Transverse colon (tissue), 4 donors: ENCODE results near the gene ZDHHC16. TPM values are rescaled to one million over a fixed set of nuclear protein-coding genes. Genes with fewer than 3 reads are reported as not detected.

Experiments
- DNase-seq: peaks from one replicate; pipeline ENCODE4 v3.0.0-alpha.2; 2019
- H3K27ac ChIP-seq, 4 donors: fragments of 200-600 bp; sonication (generic); 2 replicates each; pipeline ENCODE4 v1.5.1; 2016 to 2018; ENCODE audit warnings: inconsistent platforms in 4 of 4
- H3K27me3 ChIP-seq: fragments of 200-600 bp; sonication (generic); 2 replicates; pipeline ENCODE4 v1.5.1; 2017; ENCODE audit warnings: inconsistent platforms
- H3K36me3 ChIP-seq, 4 donors: fragments of 200-600 bp; sonication (generic); 2 replicates each; pipeline ENCODE4 v1.5.1; 2017 to 2019; ENCODE audit warnings: inconsistent platforms in 4 of 4
- H3K4me1 ChIP-seq, 4 donors: fragments of 200-600 bp; sonication (generic); 2 replicates each; pipeline ENCODE4 v1.5.1; 2017 to 2020; ENCODE audit warnings: inconsistent platforms in 4 of 4
- H3K4me3 ChIP-seq, 4 donors: fragments of 200-600 bp; sonication (generic); 1 replicate in 1 of 4; 2 replicates in 3 of 4; pipeline versions ENCODE4 v1.5.1 to v1.6.1; 2017 to 2019; ENCODE audit warnings: inconsistent platforms in 4 of 4
- H3K9me3 ChIP-seq, 2 donors: fragments of 200-600 bp; sonication (generic); 2 replicates each; pipeline ENCODE4 v1.5.1; 2017 to 2019; ENCODE audit warnings: inconsistent platforms in 2 of 2
- CTCF ChIP-seq, 5 experiments: fragments of 200-600 bp in 3 of 5; fragments of 450-650 bp in 2 of 5; sonication (generic) in 3 of 5; IDR thresholded peaks; 1 replicate in 2 of 5; 2 replicates in 3 of 5; pipeline ENCODE4 v1.5.1; 2016 to 2017; ENCODE audit warnings: antibody characterized with exemption in 5 of 5, inconsistent platforms in 3 of 5, mild to moderate bottlenecking in 2 of 5, moderate library complexity in 1 of 5
- EP300 ChIP-seq: sonication (generic); formaldehyde crosslinking; IDR thresholded peaks from one replicate; pipeline ENCODE4 v1.6.1; 2017; ENCODE audit warnings: antibody characterized with exemption, low read depth
- POLR2A ChIP-seq: fragments of 450-650 bp; IDR thresholded peaks from one replicate; pipeline ENCODE4 v1.6.1; 2016; ENCODE audit warnings: antibody characterized with exemption, mild to moderate bottlenecking, moderate library complexity
- POLR2AphosphoS5 ChIP-seq, 3 donors: sonication (generic); formaldehyde crosslinking; IDR thresholded peaks; one replicate each; pipeline ENCODE4 v1.6.1; 2016; ENCODE audit warnings: antibody characterized with exemption in 3 of 3
- WGBS, 2 donors: methylation state at CpG; one replicate each; pipeline ENCODE4 v1.1.5; 2018; ENCODE audit warnings: low coverage in 1 of 2; 5-methylcytosine and 5-hydroxymethylcytosine counted together
- in situ Hi-C, 4 donors: fragments of 200-750 bp; cut with MboI; loops; one replicate each; pipeline versions ENCODE4 v1.15.0 to v1.15.1; 2017; ENCODE audit warnings: low sequenced_read_pairs in 3 of 4, low pct_ligation_motif_present in 1 of 4, low pct_unique_long_range_greater_than_20kb in 1 of 4
- intact Hi-C: fragments of 100-400 bp; cut with DNase I; formaldehyde crosslinking; loops from one replicate; pipeline ENCODE4 v1.15.1; 2023; ENCODE audit warnings: low total_unique reads
- total RNA-seq, 4 donors: library from RNA; depleted of rRNA; stranded (reverse); fragments of >200 nt; gene quantifications; one replicate each; pipeline ENCODE4 v1.1.0, GENCODE V29; 2016

Gene ZDHHC16
- total RNA-seq, 4 donors from 2014 or later = 10.8 to 36.2 (median 32.7) TPM

DNA sequence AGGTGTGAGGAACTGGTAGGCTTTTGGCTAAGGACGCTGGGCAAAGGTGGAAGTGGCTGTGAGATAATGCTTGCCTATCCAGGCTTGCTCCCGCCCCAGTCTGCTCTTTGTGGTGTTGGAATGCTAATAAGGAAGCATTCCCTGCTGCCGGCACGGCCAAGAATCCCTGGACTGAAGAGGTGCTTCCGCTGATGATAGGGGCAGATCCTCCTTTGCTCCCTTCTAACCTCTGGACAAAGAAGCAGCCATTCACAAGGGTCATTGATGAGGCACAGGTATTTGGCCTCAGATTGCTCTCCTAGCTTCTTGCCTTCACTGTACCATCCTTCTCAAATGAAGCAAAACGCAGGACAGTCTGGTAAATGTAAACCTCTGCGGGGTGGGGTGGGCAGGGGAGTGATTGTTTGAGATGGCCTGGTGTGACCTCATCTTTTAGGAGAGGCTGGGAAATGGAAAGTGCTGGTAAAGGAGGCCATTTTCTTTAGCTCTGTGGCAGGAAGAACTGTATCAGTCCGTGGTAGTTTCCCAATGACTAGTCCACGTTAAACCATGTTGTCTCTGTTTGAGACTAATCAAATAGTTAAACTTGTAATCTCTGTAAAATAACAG, 18.3 kb upstream of the ZDHHC16 start:
- intact Hi-C loops (no loop called here), in situ Hi-C loops (no loop called here)
- TF ChIP-seq CTCF (IDR thresholded peaks at IDR 0.05) (no peak), POLR2AphosphoS5 (IDR thresholded peaks at IDR 0.05) (peak; percentile 8 to 74 (median 65)), POLR2A (peak; percentile 59)
- WGBS, 2 donors = 13 to 26% methylated on average over 3 to 9 of the region's 9 CpGs
- DNase-seq = peak; percentile 80
- H3K9me3 ChIP-seq = no peaks in the 10 kb centered on the region
- peak overlapping the region; percentile 92 to 96 (median 94) for H3K27ac ChIP-seq
- H3K36me3 ChIP-seq = peaks cover 0 to 17% (median 9%) of the 10 kb centered on the region in 4 donors
- no peaks in the 10 kb centered on the region for H3K27me3 ChIP-seq
- H3K4me3 ChIP-seq = peak overlapping the region in 2 of 4 donors; percentile 79 to 85
- H3K4me1 ChIP-seq = peaks cover 6 to 29% (median 22%) of the 10 kb centered on the region in 4 donors

- intact Hi-C loops (no loop called here), in situ Hi-C loops (no loop called here)
Observed at GRCh38 chr10:97428572-97428981, 17.4 kb upstream of the ZDHHC16 start.

GRCh38 chr10:97434055-97434454, 11.9 kb upstream of the ZDHHC16 start:
- in situ Hi-C loops = no loop called here
- DNase-seq = no peak
- no peak overlapping the region for H3K4me3 ChIP-seq
- H3K36me3 ChIP-seq = peaks cover 0 to 66% (median 24%) of the 10 kb centered on the region in 4 donors
- TF ChIP-seq CTCF (IDR thresholded peaks at IDR 0.05) (no peak), EP300 (no peak), POLR2AphosphoS5 (IDR thresholded peaks at IDR 0.05) (no peak), POLR2A (no peak)
- H3K9me3 ChIP-seq = no peaks in the 10 kb centered on the region
- no peaks in the 10 kb centered on the region for H3K27me3 ChIP-seq
- intact Hi-C loops = no loop called here
- H3K27ac ChIP-seq = no peak overlapping the region
- H3K4me1 ChIP-seq = no peaks in the 10 kb centered on the region

More at GRCh38 chr10:97428572-97428981, 17.4 kb upstream of the ZDHHC16 start:
- Histone ChIP-seq H3K36me3 (peaks cover 0 to 20% (median 10%) of the 10 kb centered on the region in 4 donors), H3K4me1 (peaks cover 6 to 29% (median 22%) of the 10 kb centered on the region in 4 donors), H3K4me3 (peak overlapping the region in 1 of 4 donors; percentile 85), H3K27ac (peak overlapping the region; percentile 92 to 96 (median 94)), H3K27me3 (no peaks in the 10 kb centered on the region), H3K9me3 (no peaks in the 10 kb centered on the region)
- TF ChIP-seq EP300 = no peak
- TF ChIP-seq POLR2A = no peak
- 71 to 76% methylated on average over 1 to 4 of the region's 4 CpGs for WGBS, 2 donors
- no peak for DNase-seq

GRCh38 chr10:97434557-97434956, 11.4 kb upstream of the ZDHHC16 start:
- H3K9me3 ChIP-seq = no peaks in the 10 kb centered on the region
- H3K36me3 ChIP-seq = peaks cover 0 to 66% (median 25%) of the 10 kb centered on the region in 4 donors
- TF ChIP-seq POLR2AphosphoS5 (IDR thresholded peaks at IDR 0.05) (no peak), CTCF (IDR thresholded peaks at IDR 0.05) (no peak), POLR2A (no peak), EP300 (no peak)
- no peak overlapping the region for H3K4me3 ChIP-seq
- no peak overlapping the region for H3K27ac ChIP-seq
- DNase-seq = no peak
- in situ Hi-C loops (no loop called here), intact Hi-C loops (no loop called here)
- H3K27me3 ChIP-seq = no peaks in the 10 kb centered on the region
- no peaks in the 10 kb centered on the region for H3K4me1 ChIP-seq
- WGBS, 2 donors = 100% methylated on average over 1 of the region's 1 CpG; no CpG with 5 or more reads in 1 of the 2 donors

- peaks cover 0 to 66% (median 25%) of the 10 kb centered on the region in 4 donors for H3K36me3 ChIP-seq
Observed at GRCh38 chr10:97435211-97435610, 10.8 kb upstream of the ZDHHC16 start.

More at GRCh38 chr10:97435211-97435610, 10.8 kb upstream of the ZDHHC16 start:
- Histone ChIP-seq H3K4me3 (no peak overlapping the region), H3K27me3 (no peaks in the 10 kb centered on the region), H3K27ac (no peak overlapping the region), H3K4me1 (no peaks in the 10 kb centered on the region), H3K9me3 (no peaks in the 10 kb centered on the region)
- no peak for DNase-seq
- intact Hi-C loops (no loop called here), in situ Hi-C loops (no loop called here)
- 90 to 93% methylated on average over 6 of the region's 6 CpGs for WGBS, 2 donors
- TF ChIP-seq POLR2AphosphoS5 (IDR thresholded peaks at IDR 0.05) (no peak), CTCF (IDR thresholded peaks at IDR 0.05) (no peak)
